ENCODE measurements around the gene UBXN10. TPM values are rescaled to one million over a fixed set of nuclear protein-coding genes. Genes with fewer than 3 reads are reported as not detected.
A peak's percentile ranks its signal among the peaks of the same experiment; 100 is the strongest.

The UBXN10 gene
- 0.51 TPM for total RNA-seq

- DNase-seq: peak; percentile 60
Observed at GRCh38 chr1:20185834-20186782, at the start of gene UBXN10, which contains the start of gene PLA2G2C. TSS of gene UBXN10 (plus strand) at chr1:20186096. CDS start at chr1:20190562, 4,466 bp downstream. TSS of gene PLA2G2C (minus strand) at chr1:20186518. CDS start at chr1:20177363, 9,155 bp downstream.

GRCh38 chr1:20136249-20136648 lies 49.6 kb upstream of the UBXN10 start:
- no peak for DNase-seq

GRCh38 chr1:20137055-20137454 lies 48.8 kb upstream of the UBXN10 start:
- no peak for DNase-seq

DNA sequence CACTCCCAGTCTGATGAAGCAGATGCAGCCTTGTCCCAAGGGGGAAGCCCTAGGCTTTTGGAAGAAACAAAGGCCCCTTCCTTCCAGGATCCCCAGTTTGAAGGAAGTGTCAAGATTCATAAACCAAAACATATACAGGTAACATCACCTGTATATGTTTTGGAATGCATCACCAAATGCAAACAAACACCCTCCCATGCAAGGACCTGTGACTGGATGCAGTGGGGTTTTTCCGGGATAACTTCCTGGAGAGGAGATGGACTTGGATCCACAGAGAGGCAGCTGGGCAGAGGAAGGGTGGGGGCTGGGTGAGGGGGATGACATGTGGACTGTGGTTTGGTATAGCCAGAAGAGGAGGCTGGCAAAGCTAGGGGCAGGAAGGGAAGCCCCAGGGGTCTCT lies 48.3 kb upstream of the UBXN10 start:
- DNase-seq: no peak

DNA sequence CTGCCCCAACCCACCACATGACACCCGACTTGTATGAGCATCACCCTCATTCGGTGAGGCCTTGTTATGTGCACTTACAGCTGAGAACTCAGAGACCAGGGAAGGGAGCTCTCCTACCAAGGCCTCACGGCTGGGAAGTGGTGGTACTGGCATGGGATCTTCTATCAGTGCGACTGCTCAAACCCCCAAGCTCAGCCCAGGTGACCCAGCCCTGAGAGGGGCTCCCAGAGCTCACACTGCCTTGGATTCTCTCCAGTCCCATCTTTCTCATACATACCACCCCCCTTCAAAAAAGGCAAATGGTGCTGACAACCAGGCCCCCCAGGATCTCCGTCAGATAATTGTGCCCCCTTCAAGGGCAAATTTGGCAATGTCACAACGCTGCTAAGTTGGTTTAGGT lies 47.5 kb upstream of the UBXN10 start:
- no peak for DNase-seq

- no peak for DNase-seq
Observed at GRCh38 chr1:20138961-20139550, 46.8 kb upstream of the UBXN10 start, which contains the start of gene PLA2G2F. TSS of gene PLA2G2F (plus strand) at chr1:20139323. CDS start at chr1:20139428, 105 bp downstream.

DNA sequence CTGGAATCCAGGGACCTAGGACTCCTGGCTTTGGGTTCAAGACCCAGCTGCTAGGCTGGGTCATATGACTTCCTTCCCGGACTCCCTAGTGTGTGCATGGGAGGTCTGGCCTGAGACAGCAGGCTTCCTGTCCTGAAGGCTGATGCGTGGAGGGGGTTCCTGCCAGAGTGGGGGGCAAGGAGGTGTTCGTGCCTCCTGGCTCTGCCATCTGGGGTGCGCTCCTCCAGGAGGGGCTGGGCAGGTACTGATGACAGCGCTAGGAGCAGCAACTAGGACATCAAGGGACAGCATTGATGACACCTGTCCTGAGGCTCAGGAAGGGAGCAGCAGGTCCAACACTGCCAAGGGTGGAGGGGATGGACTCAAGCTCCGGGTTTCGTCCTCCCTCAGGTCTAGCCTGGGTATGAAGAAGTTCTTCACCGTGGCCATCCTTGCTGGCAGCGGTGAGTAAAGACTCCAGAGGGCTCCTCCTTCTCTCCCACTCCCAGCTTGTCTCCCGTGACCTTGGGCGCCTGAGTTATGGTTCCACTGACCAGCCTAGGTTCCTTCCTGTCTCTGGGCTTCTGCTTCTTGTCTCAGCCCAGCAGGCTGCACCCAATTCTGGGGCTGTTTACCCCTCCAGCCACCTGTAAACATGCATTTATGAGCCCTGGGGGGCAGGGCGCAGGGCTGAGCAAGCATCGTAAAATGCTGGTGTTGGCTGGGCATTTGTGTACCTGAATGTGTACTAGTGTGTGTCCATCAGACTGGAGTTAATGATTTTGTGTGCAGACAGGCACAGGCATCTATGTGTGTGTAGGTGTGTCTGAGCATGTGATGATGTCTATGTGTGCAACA lies 45.9 kb upstream of the UBXN10 start:
- DNase-seq: no peak

GRCh38 chr1:20141001-20141400 lies 44.9 kb upstream of the UBXN10 start:
- no peak for DNase-seq

- DNase-seq: no peak
Observed at GRCh38 chr1:20141466-20141865, 44.4 kb upstream of the UBXN10 start.

DNA sequence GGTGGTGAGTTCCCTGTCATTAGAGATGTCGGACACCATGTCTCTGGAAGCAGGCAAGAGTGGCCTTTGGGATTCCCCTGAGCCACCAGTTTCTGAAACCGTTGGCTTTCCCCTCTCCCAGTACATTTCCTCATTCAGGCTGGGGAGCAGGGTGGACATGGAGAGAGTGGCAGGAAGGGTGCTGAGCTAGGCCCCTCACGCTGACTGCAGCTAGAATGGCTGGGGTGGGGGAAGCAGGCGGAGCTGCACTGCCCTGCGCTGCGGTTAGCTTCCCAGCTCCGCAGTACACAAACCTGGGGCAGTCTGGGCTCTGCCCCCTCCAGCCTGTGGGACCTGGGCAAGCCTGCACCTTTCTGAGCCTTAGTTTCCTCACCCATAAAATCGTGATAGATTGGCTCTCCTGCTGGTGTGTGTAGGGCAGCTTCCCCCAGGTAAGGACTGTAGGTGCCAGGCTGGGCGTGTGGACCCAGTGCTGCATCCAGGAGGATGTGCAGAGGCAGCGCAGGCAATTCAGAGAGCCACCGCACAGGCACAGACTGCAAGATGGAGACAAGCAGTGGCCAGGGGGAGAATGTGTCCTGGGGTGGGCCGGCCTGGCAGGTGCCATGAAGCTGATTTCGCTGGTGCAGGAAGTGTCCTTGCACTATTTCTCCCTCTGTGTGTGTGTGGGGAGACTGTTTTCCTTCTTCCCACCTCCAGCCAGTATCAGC lies 43.7 kb upstream of the UBXN10 start:
- no peak for DNase-seq

GRCh38 chr1:20143318-20143717 lies 42.6 kb upstream of the UBXN10 start:
- no peak for DNase-seq

GRCh38 chr1:20143734-20144565 lies 41.9 kb upstream of the UBXN10 start:
- no peak for DNase-seq

- DNase-seq: no peak
Observed at GRCh38 chr1:20147846-20148570, 37.9 kb upstream of the UBXN10 start.

DNA sequence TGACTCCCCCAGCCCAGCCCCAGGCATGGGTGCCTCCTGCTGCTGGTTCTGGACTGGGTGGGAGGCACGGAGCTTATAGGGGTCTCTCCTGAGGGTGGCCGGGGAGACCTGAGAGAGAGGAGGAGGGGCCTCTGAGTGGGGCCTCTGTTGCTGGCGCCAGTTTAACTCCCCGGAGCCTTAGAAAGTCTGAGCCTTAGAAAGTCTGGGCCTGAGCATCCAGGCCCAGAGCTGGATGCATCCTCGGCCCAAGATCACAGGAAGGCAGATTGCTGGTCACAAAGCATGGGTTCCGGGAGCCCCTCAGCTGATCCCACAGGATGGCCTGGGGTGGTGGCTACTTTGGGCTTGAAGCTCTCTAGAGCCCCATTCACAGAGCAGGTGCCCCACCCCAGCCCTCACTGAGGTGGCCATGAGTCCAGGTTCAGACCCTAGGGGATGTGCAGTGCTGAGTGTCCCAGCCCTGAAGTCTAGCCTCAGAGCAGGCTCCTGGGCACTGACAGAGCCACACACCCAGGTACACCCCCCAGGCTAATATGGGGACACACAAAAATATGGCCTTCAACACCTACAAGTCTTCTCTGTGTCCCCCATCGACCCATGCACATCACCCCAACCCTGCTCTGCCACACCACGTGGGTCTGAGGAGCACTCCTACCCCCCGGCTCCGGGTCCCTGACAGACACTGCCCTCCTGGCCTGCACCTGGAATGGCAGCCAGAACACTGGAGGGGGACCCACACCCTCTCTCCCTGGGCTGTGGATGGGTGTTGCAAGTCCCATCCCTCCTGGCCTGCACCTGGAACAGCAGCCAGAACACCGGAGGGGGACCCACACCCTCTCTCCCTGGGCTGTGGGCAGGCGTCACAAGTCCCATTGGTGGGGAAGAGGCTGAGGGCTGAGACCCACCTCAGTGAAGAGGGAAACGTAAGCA lies 37.1 kb upstream of the UBXN10 start:
- DNase-seq: no peak

DNA sequence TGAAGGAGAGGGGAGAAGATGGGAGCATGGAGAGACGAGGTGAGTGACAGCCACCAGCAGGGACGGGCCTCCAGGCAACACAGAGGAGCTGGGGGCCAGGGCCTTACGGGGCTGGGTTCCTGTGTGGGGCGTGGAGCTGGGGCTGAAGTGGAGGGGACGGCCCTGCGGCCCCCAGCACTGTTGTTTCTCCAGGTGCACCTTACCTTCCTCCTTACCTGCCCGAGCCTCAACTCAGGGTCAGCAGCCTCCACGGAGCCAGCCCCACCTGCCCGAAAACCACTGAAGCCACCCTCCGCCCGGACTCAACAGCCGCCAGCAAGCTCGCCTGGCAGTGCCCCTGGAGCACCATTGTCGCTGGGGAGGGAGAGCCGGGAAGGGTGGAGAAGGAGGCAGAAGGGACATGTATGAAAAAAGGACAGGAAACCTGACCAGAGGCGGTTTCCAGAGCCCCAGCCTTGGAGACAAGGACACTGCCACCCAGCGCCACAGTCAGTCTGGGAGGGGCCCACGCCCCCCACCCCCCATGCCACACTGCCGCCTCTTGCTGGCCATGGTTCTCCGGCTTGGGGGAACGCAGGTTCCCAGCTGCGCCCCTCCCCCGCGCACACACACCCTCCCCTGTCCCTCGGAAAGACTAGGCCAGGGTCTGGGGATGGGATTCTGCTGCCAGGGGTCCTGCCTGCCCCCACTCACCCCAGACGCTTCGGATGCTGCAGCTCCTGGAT lies 36.1 kb upstream of the UBXN10 start:
- no peak for DNase-seq

DNA sequence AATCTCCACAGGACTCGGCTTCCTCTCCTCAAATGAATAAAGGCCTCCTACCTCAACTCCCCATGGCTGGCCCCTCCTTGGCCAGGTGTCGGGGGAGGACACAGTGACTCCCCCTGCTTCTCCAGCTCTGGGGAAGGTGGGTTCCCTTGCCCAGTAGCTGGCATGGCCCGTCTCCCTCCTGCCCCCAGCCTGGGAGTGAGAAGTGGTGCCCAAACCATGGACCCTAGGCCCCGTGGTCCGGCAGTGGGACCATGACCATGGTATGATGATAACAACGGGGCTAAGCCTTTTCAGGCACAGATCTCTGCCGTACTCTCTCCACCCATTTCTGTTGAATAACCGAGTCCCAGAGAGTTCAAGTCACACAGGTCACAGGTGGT lies 35.6 kb upstream of the UBXN10 start:
- no peak for DNase-seq

DNA sequence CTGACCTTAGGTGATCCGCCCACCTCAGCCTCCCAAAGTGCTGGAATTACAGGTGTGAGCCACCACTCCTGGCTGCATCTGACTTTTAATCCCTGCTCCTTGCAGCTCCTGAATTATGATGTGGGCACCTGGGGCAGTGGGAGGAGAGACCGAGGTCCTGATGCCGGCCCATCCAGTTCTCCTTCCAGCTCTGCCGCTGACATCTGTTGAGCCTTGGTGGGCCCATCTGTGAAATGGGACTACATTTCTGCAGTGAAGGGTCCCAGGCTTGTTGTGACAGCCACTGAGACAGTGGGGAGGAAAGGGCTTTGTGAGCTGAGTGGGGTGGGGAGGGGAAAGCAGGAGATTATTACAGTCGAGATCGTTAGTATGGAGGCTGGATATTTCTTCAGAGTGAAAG lies 34.9 kb upstream of the UBXN10 start:
- no peak for DNase-seq

GRCh38 chr1:20151906-20152598 lies 33.8 kb upstream of the UBXN10 start:
- DNase-seq: peak; percentile 87
